Left lobe of liver (tissue), 2 donors: ENCODE results near the gene ANKRD33. TPM values are rescaled to one million over a fixed set of nuclear protein-coding genes. Genes with fewer than 3 reads are reported as not detected.
A peak's percentile ranks its signal among the peaks of the same experiment; 100 is the strongest.
"Not testable (repeated sequence)": the region's sequence is repeated elsewhere in the genome, so short reads cannot be mapped to it uniquely, and the experiment has no call there.

Source experiments
- ATAC-seq: fragments of 200-7000 bp; cut with Tn5 transposase; one replicate; pipeline ENCODE4 v1.9.1; 2020; ENCODE audit warnings: mild to moderate bottlenecking, moderate library complexity
- DNase-seq: peaks from one replicate; pipeline ENCODE4 v3.0.0-alpha.2; 2020; ENCODE audit warnings: low spot score
- total RNA-seq: library from RNA; stranded (reverse); gene quantifications from one replicate; pipeline ENCODE4 v1.2.1, GENCODE V29; 2021
- donor health status: DM: no; HTN: no; CAD: no; lungs with moderate emphysema.
- donor health status: DM: no; HTN: yes; CAD: no.

The ANKRD33 gene
- total RNA-seq, 1 donor from 2014 or later = not detected

GRCh38 chr12:51873251-51873994, 14.5 kb upstream of the ANKRD33 start:
- no peak for DNase-seq
- no peak for ATAC-seq

GRCh38 chr12:51874000-51874399, 13.9 kb upstream of the ANKRD33 start:
- DNase-seq = no peak
- ATAC-seq = no peak

DNA sequence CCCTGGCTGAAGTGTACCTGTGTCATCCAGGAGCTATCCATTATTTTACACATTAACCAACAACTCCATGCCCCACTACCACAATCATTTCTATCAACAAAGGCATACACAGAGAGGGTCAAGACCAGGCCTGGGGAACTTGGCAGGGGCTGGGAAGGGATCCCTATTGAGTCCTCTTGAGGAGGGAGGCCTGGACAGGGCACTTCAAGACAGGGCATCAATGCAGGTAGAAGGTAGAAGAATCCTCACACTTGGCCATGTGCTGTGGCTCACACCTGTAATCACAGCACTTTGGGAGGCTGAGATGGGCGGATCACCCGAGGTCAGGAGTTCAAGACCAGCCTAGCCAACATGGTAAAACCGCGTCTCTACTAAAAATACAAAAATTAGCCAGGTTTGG, 13.4 kb upstream of the ANKRD33 start:
- ATAC-seq (no peak), DNase-seq (no peak)

GRCh38 chr12:51879102-51879501, 8.8 kb upstream of the ANKRD33 start:
- DNase-seq = no peak
- no peak for ATAC-seq

DNA sequence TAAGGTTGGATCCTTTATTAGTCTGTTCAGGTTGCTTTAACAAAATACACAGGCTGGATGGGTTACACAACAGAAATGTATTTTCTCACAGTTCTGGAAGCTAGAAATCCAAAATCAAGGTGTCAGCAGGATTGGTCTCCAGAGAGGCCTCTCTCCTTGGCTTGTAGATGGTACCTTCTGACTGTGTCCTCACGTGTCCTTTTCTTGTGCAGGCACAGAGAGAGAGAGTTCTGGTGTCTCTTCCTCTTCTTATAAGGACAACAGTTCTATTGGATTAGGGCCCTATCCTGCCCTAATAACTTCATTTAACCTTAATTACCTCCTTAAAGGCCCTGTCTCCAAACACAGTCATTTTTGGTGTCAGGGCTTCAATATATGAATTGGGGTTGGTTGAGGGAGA, 4.6 kb upstream of the ANKRD33 start:
- no peak for DNase-seq
- ATAC-seq = no peak

- no peak for ATAC-seq
Measured at GRCh38 chr12:51883998-51884675, 3.8 kb upstream of the ANKRD33 start.

GRCh38 chr12:51884676-51885229, 3.1 kb upstream of the ANKRD33 start:
- DNase-seq = no peak

More at GRCh38 chr12:51883998-51884675, 3.8 kb upstream of the ANKRD33 start:
- no peak for DNase-seq

DNA sequence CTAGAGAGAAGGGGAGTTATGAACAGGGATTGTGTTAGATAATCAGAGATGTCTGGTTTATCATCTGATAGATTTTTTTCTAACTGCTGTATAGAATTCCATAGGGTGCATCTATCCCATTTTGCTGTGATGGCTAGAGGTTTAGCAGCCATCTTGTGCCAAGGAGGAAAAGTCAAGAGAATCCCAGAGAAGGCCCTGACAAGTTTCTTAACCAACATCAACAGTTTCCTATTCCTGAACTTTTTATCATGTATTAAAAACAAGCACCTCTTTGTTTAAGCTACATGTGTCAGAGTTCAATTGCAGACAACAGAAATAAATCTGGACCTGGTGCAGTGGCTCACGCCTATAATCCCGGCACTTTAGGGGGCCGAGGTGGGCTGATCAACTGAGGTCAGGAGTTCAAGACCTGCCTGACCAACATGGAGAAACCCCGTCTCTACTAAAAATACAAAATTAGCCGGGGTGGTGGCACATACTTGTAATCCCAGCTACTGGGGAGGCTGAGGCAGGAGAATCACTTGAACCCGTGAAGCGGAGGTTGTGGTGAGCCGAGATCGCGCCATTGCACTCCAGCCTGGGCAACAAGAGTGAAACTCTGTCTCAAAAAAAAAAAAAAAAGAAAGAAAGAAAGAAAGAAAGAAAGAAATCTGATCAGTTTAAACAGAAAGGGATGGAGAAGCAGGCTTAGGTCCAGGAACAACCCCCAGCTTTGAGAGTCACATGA, 2.4 kb upstream of the ANKRD33 start:
- not testable (repeated sequence) for ATAC-seq, DNase-seq

More at GRCh38 chr12:51884676-51885229, 3.1 kb upstream of the ANKRD33 start:
- no peak for ATAC-seq

DNA sequence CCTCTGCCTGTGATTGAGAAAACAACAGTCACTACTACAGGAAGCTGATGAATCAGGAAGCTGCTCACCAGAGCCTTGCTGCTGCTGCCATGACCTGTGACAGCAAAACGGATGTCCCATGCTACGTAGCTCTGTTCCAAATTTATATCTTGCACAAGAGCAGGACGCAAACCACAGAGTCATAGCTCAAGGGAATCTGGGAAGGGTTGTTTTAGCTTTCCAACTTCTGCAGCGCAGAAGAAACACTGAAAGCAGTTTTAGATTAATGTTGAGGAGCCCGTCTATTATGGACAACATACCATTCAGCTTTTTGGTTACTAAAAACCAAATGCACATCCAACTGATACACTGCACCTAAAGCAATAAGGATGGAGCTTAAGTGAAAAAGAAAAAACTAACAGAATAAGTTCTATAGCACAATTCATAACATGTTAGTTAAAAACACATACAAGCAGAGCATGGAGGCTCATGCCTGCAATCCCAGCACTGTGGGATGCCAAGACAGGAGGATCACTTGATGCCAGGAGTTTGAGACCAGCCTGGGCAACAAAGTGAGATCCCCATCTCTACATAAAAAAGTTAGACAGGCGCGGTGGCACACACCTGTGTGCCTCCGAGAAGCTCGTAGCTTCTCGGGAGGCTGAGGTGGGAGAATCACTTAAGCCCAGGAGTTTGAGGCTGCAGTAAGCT, 1.7 kb upstream of the ANKRD33 start:
- ATAC-seq (peak; percentile 80), DNase-seq (peak; percentile 62)

GRCh38 chr12:51888316-51889215, 663 bp downstream of the ANKRD33 start:
- no peak for DNase-seq
- no peak for ATAC-seq

DNA sequence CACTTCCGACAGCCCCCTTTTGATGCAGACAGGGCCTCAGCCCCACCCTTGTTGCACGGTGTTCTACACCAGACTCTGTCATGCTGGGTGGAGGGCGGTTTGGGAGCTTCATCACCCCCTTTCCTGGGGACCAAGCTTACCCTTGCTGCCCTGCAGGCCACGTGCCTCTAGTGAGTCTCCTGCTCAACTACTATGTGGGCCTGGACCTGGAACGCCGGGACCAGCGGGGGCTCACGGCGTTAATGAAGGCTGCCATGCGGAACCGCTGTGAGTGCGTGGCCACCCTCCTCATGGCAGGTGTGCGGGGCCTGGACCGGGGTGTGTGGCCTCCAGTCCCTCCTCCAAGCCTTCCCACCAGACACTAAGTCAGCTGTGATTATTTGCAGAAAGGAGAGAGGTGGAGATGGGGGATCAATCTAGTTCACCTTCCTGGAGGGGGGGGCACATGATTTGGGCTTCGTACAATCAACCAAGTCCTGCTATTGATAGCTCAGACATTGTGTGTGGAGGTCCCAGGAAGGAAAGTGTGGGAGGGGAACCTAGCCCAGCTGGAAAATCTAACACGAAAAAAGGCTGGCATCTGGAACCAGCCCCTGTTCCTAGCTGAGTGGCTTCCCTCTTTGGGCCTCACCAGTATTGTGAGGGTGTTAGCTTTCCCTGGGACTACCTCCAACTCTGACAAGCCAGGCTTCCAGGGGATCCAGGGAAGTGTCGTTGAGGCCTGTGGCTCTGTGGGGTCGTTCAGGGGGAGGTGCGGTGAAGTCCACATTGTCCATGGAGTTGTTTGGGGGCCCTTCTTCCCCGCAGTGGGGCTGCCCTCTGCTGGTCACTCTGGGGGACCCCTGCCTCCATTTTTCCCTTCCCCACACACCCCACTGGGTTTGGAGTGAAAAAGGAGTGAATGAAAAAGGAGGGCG, 1.6 kb downstream of the ANKRD33 start:
- DNase-seq (no peak), ATAC-seq (no peak)

- no peak for DNase-seq
- no peak for ATAC-seq
Measured at GRCh38 chr12:51890133-51890464, 2.2 kb downstream of the ANKRD33 start.

- no peak for ATAC-seq
- DNase-seq = no peak
Measured at GRCh38 chr12:51890511-51891171, 2.7 kb downstream of the ANKRD33 start.

GRCh38 chr12:51891843-51892242, 3.9 kb downstream of the ANKRD33 start:
- DNase-seq (no peak), ATAC-seq (no peak)

GRCh38 chr12:51893786-51894185, 5.9 kb downstream of the ANKRD33 start:
- DNase-seq = peak; percentile 29
- no peak for ATAC-seq

DNA sequence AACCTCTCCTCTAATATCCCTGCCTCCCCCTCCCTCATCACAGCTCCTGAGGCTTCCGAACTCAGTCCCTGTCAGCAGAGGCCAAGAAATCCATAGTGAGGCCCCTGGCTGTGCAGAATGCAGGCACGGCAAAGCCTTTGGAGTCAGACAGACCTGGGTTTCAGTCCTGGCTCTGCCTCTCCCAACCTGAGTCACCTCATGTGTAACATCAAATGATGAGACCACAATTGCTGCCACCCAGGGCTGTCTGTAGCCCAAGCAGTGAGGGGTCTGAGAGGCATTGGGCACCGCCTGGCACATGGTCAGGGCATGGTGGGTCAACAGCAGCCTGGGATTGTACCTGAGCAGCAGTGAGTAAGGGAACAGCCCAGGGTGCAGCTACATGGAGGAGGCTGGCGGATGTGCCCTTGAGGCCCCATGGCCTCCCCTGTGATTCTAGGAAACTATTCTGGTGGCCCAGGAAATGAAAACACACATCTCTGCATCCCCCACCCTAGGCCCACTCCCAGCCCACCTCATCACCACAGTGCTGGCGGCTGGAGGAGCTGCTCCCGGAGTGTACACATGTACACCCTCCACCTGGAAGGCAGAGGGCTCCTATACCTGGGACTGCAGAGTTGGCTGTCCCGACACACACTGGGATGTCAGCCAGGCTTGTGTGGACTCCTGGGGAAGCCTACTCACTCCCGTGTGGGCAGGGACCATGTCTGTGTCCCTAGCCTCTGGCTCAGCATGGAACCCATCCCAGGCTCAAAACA, 7.7 kb downstream of the ANKRD33 start:
- no peak for ATAC-seq

DNA sequence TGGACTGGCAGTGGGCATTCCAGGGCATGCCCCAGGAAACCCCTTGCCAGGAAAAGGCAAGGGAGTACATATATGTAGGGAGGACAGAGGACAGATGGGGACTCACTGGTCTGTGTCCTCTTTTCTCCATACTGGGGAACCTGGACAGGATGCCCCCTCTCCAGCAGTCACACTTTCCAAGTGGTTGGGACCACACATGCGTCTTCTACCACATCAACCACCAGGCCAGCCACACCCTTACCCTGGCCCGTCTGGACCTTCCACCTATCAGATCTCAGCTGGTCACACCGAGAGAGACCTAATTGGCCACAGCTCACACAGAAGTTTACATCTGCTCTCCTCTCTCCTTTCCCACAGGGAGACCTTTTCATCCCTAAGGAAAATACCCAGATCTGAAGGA, 8.3 kb downstream of the ANKRD33 start:
- DNase-seq (peak; percentile 30), ATAC-seq (no peak)

More for the DNA sequence above, 7.7 kb downstream of the ANKRD33 start:
- no peak for DNase-seq

DNA sequence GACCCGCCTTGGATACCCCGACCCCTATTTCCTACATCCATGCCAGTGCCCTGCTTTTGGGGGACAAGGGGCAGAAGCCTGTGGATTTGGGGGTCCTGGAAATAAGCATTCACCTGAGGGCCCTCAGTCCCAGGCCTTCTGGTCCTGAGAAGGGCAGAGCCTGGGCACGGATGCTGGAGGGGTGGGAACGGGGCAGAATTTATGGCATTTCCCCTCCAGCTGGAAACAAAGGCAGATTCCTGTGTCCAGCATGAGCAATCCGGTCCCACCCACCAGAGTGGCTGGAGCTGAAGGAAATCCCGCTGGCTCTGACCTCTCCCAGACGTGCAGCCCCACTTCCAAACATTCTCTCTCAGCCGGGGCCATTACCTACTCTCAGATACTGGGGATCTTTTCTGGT, 9.3 kb downstream of the ANKRD33 start:
- DNase-seq (peak; percentile 42), ATAC-seq (no peak)
